Astrocyte of the spinal cord (primary cell): ENCODE data around the gene TLL2.

Experiments
- DNase-seq: peaks from one replicate; pipeline ENCODE4 v3.0.0; 2011; ENCODE audit warnings: low read depth, low spot score
- H3K4me3 ChIP-seq: 2 replicates; pipeline ENCODE4 v1.5.1; 2011; ENCODE audit warnings: low read depth, mild to moderate bottlenecking, low read length, moderate library complexity
- CTCF ChIP-seq: IDR thresholded peaks from 2 replicates; pipeline ENCODE4 v1.5.1; 2012; ENCODE audit warnings: low read depth, mild to moderate bottlenecking, low read length, inconsistent platforms
- in situ Hi-C: cut with HindIII; loops from 2 replicates; pipeline ENCODE4 v1.10.0; 2017; ENCODE audit warnings: low sequenced_read_pairs

TLL2 gene

DNA sequence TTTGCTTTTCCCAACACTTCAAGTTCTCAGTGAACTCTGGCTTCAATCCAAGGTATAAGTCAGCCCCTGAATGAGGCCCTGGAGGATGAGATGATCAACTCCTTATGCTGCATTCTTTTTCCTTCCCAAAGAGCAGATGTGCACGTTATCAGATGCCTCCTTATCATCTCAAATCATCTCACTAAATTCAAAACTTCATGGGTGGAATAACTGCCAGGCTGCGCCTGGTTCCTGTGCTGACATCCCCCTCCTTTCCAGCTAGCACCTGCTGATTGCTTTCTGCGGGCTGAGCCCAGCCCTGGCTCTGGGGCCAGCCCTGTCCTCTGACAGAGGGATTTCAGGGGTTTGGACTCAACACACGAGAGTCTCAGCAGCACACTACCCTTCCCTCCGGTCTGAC lies 44.9 kb downstream of the TLL2 start:
- in situ Hi-C loops = no loop called here
- DNase-seq = no peak
- no peak for TF ChIP-seq CTCF
- H3K4me3 ChIP-seq = no peak overlapping the region

DNA sequence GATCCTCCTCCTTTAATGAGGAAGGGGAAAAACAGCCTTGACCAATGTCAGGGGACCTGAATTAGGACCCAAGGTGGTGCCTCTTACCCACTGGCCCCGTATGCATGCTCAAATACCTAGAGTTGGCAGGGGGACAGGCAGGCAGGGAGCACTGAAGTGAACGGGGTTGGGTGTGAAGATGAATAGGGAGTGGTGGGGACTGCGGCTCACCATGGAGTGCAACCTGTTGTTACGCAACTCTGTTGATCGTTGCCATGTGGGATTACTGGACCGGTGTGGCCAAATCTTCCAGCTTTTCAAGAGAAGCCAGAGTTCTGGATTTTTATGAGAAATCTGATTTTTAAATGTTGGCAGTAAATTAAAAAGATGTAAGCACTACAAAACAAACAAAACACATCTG lies 48.1 kb downstream of the TLL2 start:
- no peak for TF ChIP-seq CTCF
- in situ Hi-C loops = no loop called here
- DNase-seq = no peak

DNA sequence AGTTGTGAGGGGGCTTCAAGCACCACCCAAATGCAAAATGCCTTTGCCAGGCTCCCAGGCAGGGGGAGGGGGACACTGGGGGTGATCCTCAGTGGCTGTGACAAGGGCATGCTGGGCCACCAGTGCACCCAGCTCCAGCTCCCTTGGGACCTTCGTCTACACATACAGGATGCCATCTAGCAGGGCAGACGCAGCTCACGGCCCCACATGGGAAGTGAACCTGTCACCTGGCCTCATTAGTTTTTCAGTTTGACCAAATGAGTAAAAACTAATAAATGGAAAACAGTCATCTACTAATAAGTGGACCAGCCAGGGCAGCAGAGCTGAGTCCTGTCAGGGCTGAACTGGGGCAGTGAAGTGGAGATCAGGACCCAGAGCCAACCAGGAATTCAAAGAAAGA lies 50.2 kb downstream of the TLL2 start:
- TF ChIP-seq CTCF = no peak
- in situ Hi-C loops = no loop called here
- H3K4me3 ChIP-seq = no peak overlapping the region
- DNase-seq = no peak

More for the DNA sequence above, 48.1 kb downstream of the TLL2 start:
- no peak overlapping the region for H3K4me3 ChIP-seq

DNA sequence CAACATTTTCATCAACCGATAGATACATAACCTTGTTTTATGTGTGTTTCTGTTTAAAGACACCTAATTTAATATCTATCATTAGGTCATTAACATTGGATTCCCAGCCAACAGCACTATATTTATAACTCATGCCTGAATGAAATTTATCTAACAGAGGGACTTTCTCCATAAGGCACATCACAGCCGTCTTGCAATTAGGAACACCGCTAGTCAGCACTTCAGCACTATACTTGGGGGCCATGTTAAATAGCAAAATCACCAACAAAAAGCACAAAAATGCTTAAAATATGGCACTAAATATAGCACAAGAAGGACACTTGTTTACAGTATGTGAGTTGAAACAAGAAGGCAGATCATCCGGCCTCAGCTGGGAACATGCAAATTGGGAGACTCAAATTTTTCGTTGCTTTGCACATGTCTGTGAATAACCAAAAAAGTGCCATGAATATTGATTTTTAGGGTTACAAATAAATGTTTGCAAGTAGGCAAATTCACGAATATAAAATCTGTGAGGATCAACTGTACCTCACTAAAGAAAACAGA lies 51.0 kb downstream of the TLL2 start:
- TF ChIP-seq CTCF = no peak
- no peak overlapping the region for H3K4me3 ChIP-seq
- in situ Hi-C loops = no loop called here
- no peak for DNase-seq

DNA sequence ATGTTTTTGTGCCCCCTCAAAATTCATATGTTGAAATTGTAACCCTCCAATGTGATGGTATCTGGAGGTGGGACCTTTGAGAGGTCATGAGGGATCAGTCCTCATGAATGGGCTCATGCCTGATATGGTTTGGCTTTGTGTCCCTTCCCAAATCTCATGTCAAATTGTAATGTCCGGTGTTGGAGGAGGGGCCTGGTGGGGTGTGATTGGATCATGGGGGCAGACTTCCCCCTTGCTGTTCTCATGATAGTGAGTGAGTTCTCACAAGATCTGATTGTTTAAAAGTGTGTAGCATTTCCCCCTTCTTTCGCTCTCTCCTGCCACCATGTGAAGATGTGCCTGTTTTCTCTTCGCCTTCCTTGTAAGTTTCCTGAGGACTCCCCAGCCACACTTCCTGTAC lies 53.4 kb downstream of the TLL2 start:
- H3K4me3 ChIP-seq = no peak overlapping the region
- TF ChIP-seq CTCF = no peak
- in situ Hi-C loops = no loop called here
- DNase-seq = no peak

- in situ Hi-C loops = no loop called here
- TF ChIP-seq CTCF = no peak
- no peak for DNase-seq
- no peak overlapping the region for H3K4me3 ChIP-seq
Observed at GRCh38 chr10:96457341-96457740, 56.4 kb downstream of the TLL2 start.
